ENCODE measurements around the gene SH3RF3.

SH3RF3 gene

DNA sequence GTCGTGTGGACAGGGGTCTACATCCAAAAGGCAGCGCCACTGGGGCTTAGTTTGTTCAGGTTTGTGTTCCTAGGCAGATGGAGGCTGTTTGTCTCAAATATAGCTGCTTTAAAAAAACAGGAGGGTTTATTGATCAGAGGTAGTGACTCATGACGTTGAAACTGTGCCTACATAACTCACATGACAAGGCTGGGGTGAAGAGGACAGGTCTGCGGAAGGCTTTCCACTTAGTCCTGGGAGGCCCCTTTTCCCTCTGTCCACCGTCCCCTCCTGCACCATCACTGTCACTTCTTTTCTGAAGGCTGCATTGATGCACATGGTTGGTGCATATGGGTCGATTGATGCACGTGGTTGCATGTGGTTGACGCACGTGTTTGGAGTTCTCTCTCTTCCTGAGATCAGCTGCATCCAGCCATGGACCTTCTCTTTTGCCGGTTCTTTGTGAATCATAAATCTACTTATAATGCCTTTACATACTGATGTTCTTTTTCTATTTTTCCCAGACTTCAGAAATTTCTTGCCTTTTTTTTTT lies 10.9 kb downstream of the SH3RF3 start:
- no peak for DNase-seq

DNA sequence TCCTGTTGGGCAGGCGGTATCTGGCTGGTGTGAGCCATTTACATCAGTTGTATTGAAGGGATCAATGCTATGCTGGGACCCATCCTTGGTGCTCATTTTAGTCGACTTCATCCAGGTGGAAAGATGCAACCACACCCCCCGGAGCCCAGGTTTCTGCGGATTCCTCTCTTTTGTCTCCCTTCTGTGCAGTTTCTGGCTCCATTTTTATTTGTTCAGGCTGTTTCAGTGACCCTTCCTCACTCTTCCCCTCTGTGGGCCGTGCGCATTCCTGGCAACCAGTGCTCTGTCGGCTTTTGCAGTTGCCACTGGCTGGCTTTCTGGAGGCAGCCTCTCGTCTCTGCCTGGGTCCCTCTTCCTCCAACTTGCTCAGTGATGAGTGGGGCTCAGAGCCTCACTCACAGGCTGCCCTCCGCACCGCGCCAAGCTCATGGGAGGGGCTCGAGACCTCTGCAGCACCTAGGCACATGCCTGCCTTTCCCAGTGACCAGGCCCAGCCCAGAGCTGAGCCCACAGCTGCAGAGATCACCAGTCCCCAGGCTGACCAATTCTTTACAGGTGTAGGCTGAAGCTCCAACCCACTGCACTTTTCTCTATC lies 12.1 kb downstream of the SH3RF3 start:
- DNase-seq: no peak

DNA sequence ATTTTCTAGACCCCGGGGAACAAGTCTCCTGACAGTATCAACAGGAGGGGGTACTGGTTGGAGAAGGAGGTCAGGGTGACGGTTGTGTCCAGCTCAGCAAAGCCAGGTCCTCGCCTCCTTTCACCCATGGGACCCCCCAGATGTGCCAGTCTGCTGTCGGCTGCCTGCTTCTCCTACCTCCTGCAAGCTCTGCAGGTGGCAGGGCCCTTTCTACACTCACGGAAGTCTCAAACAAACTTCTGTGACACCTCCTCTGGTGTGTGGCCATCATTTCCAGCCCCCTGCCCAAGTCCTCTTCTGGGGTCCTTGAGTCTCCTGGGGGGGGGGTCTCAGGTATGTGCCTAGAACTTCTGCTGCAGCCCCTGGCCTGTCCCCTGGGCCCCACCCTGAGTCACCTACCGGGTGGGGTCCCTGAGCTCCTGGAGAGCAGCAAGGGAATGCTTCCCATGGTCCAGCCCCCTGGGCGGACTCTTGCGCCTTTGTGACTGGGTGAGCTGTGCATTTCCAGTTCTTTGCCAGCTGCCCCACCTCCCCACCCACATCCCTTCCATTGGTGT lies 12.8 kb downstream of the SH3RF3 start:
- no peak for DNase-seq

DNA sequence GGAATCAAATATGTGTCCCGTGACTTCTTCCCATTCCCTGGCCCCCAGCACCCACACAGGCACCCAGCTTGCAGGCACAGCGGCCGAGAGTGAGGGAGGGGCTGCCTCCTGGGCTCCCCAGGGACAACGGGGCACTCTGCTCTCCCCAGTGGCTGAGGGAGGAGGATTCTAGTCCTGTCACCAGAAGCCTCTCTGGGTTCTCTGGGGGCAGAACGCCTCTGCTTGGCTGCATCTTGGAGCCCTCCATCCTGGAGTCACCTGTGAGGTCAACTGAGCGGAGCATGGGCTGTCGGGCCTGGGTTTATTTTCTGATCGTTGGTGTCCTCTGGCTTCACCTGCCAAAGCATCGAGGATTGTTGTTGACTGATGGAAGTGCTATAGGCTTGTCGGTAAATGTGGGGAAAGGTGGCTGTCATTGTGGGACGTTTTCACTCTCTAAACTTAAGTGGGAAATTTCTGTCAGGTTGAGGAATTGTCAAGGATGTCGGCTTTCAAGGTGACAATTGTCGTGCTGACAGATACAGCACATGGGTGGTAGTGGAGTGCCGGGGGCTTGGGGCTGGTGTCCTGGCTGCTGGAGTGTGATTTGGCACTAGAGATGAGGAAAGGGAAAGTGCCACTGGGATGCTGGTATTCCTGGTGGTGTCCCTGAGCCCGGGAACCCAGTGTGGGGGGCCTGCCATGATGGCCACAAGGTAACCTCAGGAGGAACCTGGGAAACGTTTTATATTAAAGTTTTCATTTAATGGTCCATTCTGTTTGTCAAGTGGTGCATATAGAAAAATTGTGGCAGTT lies 13.6 kb downstream of the SH3RF3 start:
- DNase-seq: no peak

DNA sequence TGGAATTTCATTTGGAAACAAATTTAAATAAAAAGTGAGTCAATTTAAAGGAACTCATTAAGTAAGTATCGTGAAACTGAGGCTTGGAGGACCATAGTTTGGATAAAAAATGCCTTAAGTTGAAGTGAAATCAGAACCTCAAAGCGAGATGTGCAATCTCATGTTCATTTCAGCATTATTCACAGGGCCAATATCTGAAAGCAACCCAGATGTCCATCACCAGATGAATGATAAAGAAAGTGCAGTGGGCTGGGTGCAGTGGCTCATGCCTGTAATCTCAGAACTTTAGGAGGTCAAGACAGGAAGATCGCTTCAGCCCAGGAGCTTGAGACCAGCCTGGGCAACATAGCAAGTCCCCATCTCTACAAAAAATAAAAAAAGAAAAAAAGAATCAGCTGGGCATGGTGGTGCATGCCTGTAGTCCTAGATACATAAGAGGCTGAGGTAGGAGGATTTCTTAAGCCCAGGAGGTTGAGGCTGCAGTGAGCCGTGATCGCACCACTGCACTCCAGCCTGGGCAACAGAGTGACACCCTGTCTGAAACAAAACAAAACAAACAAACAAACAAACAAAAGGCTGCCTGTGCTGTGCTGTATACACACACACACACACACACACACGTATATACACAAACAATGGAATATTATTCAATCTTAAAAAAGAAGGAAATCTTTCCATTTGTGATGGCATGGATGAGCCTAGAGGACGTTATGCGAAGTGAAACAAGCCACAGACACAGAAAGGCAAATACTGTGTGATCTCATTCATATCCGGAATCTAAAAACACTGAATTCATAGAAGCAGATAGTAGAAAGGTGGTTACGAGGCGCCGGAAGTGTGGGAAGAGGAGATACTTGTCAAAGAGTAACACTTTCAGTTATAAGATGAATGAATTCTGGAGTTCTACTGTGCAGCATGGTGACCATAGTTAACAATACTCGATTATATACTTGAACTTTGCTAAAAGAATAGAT lies 14.5 kb downstream of the SH3RF3 start:
- DNase-seq: no peak

DNA sequence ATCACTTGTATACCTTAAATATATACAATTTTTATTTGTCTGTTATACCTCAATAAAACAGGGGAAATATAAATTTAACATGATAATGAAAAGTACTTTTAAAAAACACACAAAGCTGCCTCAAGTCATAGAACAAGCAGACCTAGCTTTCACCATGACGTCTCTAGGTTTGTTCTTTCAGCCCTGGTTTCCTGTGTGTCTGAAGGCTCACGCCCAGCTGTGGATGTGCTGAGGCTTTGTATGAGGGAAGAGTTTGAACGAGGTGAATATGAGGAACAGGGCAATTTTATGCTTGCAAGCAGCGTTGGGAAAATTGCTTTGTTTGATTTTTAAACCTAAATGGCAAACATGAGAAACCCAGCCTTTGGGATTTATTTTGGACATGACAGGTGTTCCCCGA lies 15.3 kb downstream of the SH3RF3 start:
- no peak for DNase-seq

DNA sequence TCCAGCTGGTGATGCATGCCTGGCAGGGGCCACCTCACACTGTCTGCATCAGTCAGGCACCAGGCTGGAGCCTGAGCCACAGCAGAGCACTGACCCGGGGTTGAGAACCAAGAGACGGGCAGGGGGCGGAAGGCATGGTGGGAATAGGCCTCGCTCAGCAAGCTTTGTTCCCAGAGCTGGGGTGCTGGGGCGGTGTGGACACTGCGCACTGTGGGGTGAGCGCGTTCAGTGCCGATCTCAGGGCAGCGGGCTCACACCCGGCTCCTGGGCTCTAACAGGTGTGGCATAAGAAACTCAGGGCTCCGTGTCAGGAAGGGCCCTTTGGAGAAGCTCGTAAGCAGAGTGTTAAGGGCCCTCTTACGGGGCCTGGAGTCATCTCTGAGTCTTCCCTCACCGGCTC lies 15.7 kb downstream of the SH3RF3 start:
- no peak for DNase-seq

DNA sequence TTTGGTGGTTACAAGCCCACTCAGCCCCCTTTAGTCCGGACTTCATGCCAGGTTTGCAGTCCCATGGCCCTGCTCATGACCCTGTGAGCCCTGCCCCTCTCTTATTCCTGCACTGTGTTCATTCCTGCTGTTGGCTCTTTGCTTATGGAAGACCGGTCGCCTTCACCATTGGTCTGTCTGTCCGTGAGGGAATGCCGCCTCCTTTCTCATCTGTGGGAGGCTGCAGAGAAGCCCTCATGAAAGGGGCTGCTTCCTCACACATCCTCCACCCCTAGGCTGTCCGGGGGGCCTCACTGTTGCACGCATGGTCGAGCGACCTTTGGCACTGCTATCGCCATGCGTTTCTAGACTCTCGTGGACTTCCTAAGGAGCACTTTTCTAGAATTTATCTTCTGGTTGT lies 16.3 kb downstream of the SH3RF3 start:
- DNase-seq: no peak

DNA sequence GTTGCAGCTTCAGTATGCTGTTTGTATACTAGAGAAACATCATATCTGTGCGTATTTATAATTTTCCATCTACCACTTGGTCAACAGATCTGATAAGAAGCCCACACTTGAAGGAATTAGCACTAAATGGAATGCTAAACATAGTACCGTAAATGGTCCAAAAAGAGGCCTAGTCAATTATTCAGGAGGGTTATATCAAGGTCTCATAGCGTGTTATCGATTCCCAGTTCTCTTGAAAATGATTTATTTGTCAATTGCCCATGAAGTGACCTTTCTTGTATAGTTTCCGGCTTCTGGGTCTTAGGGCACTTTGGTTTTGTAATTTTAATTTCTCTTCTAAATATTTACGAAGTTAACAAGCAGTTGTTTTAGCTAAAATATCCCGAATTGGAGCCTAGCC lies 18.4 kb downstream of the SH3RF3 start:
- no peak for DNase-seq

DNA sequence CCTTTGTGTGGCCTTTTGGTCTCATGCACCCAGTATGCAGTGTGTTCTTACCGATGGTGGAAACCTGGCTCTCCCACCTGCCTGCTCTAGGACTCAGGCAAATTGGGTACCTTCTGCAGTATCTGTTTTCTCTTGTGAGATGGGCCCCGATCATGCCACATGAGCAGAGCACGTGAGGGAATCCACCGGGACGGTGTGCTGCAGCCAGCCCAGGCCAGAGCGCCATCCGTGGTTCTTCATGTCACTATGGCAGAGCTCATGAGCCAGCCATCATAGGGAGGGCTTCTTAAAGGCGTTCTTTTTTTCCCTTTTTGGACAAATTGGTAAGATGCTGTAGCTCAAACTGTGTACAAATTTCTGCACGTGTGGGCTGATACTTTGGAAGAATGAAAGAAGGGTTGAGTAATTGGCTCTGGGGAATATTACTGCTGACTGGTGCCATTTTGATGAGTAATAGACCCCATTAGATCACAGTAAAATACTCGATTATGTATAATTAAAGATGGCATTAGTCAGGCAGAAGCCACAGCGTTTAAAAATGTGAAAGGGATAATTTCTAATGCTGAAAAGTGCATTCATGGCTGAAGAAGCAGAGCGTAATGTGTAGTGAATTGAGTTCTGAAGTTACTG lies 19.2 kb downstream of the SH3RF3 start:
- DNase-seq: no peak

DNA sequence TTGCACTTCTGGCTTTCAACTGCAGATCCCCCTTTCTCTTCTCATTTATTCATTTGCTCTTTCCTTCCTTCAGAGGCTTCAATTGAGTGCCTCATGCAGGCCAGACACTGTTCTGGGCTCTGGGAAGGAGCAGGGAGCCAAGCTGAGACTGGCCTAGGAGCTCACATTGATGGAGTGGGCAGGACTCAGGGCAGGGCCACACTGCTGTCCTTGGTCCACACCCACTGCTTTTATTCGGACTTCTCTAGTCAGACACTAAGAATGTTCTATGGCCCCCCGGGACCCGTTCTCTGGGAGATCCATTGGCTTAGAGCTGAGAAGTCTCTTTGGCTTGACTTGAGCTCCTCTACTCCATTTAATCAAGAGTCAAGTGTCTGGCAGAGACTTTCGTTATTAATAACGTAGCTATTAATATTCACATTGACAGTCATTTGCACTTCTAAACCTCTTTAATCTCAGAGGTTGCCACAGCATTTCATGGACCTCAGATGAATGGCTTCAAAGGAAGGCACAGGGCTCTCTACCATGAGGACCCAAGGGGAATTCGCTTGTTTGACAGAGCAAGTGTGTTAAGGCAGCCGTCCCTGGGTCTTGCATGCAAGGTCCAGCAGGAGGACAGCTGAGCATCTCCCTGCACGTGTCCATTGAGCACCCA lies 20.1 kb downstream of the SH3RF3 start:
- DNase-seq: no peak

DNA sequence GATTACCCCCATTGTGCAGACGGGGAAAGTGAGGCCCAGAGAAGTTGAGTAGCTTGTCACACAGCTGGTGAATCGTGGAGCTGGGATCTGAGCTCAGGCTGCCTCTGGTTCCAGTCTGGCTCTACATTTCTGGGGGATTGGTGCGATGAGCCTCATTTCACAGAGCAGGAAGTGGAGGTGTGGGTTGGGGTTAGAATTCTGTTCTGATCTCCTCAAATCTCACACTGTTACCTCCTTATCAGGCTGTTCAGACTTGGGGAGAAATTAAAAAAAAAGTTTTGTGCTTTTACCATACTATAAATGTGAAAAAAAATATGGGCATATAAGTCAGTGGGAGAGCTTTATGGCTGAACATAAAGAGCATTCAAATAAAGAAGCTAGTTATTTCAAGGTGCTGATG lies 21.6 kb downstream of the SH3RF3 start:
- no peak for DNase-seq

DNA sequence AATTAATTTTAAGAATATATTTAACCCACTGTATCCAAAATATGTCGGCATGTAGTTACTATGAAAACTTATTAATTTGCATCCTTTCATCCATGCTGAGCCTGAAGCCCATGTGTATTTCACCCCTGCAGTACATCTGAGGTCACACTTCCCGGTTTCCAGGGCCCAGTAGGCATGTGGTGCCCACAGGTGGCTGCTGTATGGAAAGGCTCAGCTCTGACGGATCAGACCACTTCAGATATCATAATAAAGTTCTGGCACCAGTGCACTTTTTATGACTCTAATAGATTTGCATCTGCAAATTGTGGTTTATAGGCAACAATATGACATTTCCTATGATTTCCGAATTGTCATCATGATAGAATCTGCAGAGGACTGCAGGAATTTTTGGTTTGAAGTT lies 22.5 kb downstream of the SH3RF3 start:
- no peak for DNase-seq

DNA sequence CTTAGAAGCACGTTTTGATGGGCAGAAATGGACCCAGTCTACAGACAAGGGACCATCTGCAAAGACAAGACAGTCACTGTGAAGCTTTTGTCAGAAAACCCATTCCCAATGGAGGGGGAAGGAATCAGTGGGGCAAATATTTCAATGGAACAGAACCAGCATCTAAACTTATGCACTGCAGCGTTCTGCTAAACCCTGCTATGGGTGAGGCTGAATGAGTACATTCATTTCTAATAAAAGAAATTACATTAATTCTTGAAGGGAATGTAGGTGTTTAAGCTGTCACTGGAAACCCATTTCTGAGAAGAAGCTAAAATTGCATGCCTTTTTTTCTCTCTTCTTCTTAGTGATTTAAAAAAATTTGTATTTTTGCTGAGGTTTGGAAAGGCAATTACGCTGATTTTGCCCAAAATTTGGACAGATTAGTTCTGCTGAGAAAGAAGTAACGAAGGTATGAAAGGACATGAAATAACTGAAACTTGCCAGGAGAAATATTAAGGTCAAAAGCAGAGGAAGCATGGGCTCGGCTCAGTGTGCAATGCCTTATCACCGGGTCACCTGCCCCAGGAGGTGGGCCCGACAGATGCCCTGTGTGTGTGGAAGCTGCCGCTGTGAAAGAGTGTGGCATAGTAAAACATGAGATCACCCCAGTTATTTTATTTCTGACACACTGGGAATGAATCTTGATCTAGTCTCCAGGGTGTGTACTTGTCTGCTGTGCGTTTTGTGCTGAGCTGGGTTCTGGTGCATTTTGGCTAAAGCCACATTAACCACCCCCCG lies 24.2 kb downstream of the SH3RF3 start:
- DNase-seq: no peak

DNA sequence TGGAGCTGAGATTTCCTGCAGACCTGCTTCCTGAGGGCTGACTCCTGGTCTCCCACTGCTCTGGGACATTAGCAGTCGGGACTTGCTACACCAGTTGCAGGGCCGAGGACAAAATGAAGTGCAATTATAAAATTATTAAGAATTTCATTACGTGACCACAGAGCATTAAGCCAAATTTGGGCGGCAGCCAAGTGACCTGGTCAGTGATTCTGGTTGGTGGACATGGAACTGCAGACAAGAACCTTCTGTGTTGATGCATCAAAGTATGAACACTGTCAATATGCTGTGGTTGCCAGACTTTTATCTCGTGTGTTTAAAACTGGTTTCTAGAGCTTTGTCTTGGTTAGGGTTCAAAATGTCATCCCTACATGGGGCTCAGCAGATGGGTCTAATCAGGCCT lies 24.8 kb downstream of the SH3RF3 start:
- no peak for DNase-seq

DNA sequence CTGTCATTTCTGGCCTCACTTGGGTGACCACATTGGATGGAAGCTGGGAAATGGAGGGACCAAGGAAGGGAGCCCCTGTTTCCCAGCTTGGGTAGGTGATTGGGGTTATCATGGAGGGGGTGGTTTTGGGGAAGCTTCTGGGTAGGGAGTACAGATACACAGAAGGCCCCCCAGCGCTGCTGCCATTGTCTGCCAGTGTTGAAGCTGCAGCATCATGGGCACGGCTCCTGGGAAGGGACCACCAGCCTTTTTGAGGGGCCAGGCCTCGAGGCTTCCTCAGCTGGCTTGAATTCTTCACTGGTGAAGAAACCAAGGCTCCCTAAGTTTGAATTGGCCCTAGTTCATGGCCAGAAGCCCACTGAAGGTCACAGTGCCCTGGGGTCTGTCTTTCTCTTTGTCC lies 25.2 kb downstream of the SH3RF3 start:
- DNase-seq: no peak

DNA sequence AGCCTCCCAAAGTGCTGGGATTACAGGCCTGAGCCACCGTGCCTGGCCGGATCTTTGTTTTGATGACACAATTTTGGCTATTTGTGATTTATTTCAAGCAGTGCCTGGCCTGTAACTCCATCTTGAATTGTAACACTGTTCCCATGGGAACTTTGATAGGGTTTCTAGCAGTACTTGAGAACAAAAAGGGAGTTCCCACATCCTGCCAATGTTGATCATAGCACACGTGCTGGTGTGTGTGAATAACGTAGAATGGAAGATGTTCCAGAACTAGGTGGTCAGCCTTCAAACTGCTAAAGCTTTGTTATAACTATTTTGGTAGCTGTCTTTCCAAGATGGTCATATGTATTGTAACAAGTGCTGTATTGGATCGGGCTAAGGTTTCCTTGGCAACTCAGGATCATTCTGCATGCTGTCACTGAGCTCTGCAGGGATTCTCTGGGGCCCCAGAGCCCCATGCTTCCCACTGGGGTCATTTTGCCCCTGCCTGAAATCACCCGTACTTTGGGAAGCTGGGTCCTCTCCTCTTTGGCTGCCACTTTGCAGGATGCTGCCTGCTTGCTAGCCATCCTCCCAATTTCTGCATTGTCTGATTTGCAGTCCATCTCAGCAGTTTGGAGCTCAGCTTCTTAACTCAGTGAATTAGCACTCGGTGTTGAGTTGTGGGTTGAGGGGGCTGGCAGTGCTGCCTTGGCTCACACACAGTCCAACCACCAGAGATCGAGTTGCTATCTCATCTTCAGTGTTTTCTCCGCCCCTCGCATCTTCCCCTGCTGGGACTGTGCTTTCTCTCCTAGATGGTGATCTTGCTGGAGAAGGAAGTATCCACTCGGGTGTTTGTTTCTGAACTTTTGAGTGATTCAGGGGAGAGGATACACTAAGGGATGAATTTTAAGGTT lies 26.8 kb downstream of the SH3RF3 start:
- DNase-seq: no peak

DNA sequence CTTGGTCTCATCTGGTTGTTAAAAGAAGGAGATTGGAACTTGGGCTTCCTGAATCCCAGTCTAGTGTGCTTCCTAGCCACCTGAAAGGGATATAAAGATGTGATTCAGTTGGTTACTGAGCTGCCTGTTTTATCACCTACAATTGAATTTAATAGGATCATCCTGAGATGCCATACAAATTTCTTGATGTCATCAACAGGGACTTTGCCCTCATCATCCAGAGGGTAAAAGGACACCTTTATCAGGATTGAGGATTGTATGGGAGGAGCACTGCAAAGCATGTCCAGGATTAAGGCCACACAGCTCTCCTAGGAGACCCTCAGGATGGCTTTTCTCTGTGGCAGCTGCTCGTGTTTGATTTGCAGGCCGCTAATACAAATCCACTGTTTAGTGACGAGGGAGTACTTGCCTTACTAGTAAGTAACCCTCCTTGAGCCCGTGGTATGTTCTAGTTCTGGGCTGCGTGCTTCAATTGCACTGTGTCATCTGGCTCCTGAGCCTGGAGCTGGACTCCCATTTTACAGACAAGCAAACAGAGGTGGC lies 28.6 kb downstream of the SH3RF3 start:
- no peak for DNase-seq

DNA sequence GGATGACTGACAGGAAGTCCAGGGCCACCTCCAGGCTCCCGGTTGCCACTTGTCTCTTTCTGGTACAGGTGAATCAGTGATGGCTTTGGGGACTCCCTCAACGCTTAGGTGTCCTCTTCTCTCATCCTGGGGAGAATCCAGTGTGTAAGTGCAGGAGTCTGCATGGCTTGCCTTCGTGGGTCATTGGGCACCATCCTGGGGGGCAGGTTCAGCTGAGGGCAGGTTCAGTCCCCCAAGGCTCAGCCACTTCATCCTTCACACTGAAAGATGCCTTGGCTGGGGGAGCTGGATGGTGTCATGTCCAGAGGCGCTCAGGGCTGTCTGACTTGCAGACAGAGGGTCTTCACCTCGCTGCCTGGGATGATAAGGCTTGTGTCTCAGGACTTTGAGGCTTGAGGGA lies 29.2 kb downstream of the SH3RF3 start:
- DNase-seq: no peak

DNA sequence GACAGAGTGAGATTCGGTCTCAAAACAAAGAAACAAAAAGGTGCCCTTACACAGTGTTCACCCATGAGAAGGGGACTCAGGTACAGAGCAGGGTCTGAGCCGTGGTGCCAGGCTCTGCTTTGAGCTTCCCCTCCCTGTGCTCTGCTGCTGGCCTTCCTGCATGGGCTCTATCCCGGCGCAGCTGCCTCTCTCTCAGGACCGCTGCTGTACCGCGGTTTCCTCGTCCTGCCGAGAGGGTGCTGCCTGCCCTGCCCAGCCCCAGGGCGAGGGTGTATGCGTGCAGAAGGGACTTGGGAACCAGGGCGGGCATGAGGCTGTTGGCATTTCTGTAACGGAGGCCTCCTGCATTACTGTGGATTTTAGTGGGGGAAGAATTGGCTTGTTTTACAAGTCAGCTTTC lies 30.1 kb downstream of the SH3RF3 start:
- DNase-seq: no peak

Data from NCI-H2029 treated with DMSO at 0.1 percent for 48 hours (cell line).